Panc1 (cell line): ENCODE results near the gene MYH16. TPM values are rescaled to one million over a fixed set of nuclear protein-coding genes. Genes with fewer than 3 reads are reported as not detected.

Source experiments
- ATAC-seq: fragments of 200-7000 bp; cut with Tn5 transposase; 2 replicates; pipeline ENCODE4 v1.9.1; 2020; ENCODE audit warnings: mild to moderate bottlenecking, moderate library complexity
- BruUV-seq: library from RNA; stranded (reverse); fragments of 400-500 nt; replicated peaks from 2 replicates; lab custom pipeline; 2021; lab: Mats Ljungman, UMichigan
- CTCF ChIA-PET: fragments of 300-600 bp; sonication (Branson Sonifier 250); formaldehyde crosslinking; loops from one replicate; lab custom pipeline; 2022; ENCODE audit warnings: antibody characterized with exemption; lab: Charles Lee
- POLR2A ChIA-PET: fragments of 300-600 bp; sonication (Branson Sonifier 250); formaldehyde crosslinking; loops from one replicate; lab custom pipeline; 2022; ENCODE audit warnings: antibody characterized with exemption; lab: Charles Lee
- DNase-seq: peaks from one replicate; pipeline ENCODE4 v3.0.0-alpha.2; 2010; ENCODE audit warnings: low read depth, low spot score
- H3K27ac ChIP-seq: 2 replicates; pipeline ENCODE4 v1.5.1; 2011; ENCODE audit warnings: mild to moderate bottlenecking, low read length, inconsistent platforms
- H3K27me3 ChIP-seq: fragments of 200-500 bp; sonication (Bioruptor generic); 2 replicates; pipeline ENCODE4 v1.6.0; 2014; ENCODE audit warnings: low read length, inconsistent platforms; ENCODE audit not compliant: control insufficient read depth, insufficient read depth
- H3K36me3 ChIP-seq: fragments of 200-500 bp; sonication (Bioruptor generic); 2 replicates; pipeline ENCODE4 v1.5.1; 2014; ENCODE audit warnings: inconsistent platforms, mild to moderate bottlenecking, low read length, moderate library complexity; ENCODE audit not compliant: control insufficient read depth, insufficient read depth
- H3K4me1 ChIP-seq: 2 replicates; pipeline ENCODE4 v1.5.1; 2011; ENCODE audit warnings: inconsistent platforms, mild to moderate bottlenecking, low read length, moderate library complexity; ENCODE audit not compliant: control insufficient read depth, insufficient read depth
- H3K4me3 ChIP-seq, 2 experiments: 2 replicates each; pipeline ENCODE4 v1.5.1; 2011 to 2012; ENCODE audit warnings: low read depth in 2 of 2, low read length in 2 of 2, mild to moderate bottlenecking in 2 of 2, inconsistent platforms in 1 of 2, moderate library complexity in 1 of 2
- H3K9me3 ChIP-seq: fragments of 200-500 bp; sonication (Bioruptor generic); 2 replicates; pipeline ENCODE4 v1.5.1; 2014; ENCODE audit warnings: low read depth, mild to moderate bottlenecking, inconsistent platforms, low read length, moderate library complexity; ENCODE audit not compliant: control insufficient read depth, insufficient read depth
- POLR2AphosphoS5 ChIP-seq: IDR thresholded peaks from 2 replicates; pipeline ENCODE4 v1.6.1; 2012; ENCODE audit warnings: mild to moderate bottlenecking, low read depth, low read length, moderate library complexity
- SIN3A ChIP-seq: IDR thresholded peaks from 2 replicates; pipeline ENCODE4 v1.6.1; 2012; ENCODE audit warnings: low read depth, mild to moderate bottlenecking, low read length, moderate library complexity, borderline replicate concordance; ENCODE audit not compliant: insufficient read depth
- TCF7L2 ChIP-seq: IDR thresholded peaks from 2 replicates; pipeline ENCODE4 v1.6.1; 2011; ENCODE audit warnings: mild to moderate bottlenecking, low read depth, low read length, inconsistent platforms
- in situ Hi-C: cut with HindIII; loops from 2 replicates; pipeline ENCODE4 v1.10.0; 2016; ENCODE audit warnings: low sequenced_read_pairs, low pct_unique_long_range_greater_than_20kb
- intact Hi-C: fragments of 100-400 bp; cut with micrococcal nuclease; formaldehyde crosslinking; loops from one replicate; pipeline ENCODE4 v1.10.0; 2022; ENCODE audit not compliant: unreplicated experiment
- total RNA-seq: library from RNA; stranded (reverse); gene quantifications from one replicate; pipeline ENCODE4 v1.2.1, GENCODE V29; 2021; ENCODE audit not compliant: unreplicated experiment
- TF ChIP-seq, protein P1 (sequence below): fragments of 450-650 bp; IDR thresholded peaks from 2 replicates; pipeline ENCODE4 v1.5.1; 2017; ENCODE audit warnings: mild to moderate bottlenecking
- TF ChIP-seq, protein P2 (sequence below), 2 experiments: IDR thresholded peaks; 2 replicates each; pipeline ENCODE4 v1.6.1; 2011 to 2012; ENCODE audit warnings: low read depth in 2 of 2, control low read depth in 1 of 2, low read length in 1 of 2, mild to moderate bottlenecking in 1 of 2, moderate library complexity in 1 of 2; ENCODE audit not compliant: insufficient read depth in 1 of 2

The MYH16 gene
- total RNA-seq, 1 experiment from 2014 or later, result 0.23 TPM

DNA sequence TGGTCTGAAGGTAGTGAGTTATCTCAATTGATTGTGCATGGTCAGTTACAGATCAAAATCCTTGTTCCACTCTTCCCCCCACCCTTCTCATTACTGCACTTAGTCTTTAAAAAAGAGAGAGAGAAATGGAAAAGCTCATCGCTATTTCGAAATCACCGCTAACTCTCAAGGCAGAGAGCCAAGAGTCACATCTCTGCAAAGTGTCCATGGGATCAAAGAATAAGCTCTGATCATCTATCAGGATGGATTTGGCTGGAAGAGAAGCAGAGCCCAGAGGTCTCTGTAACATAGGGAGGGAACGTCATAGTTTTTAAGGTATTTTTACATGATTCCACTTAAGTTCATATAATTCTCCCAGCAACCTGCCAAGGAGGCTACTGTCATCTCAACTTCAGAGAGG, 30.0 kb upstream of the MYH16 start:
- H3K9me3 ChIP-seq, result no peaks in the 10 kb centered on the region
- H3K4me1 ChIP-seq, result no peaks in the 10 kb centered on the region
- ATAC-seq (no peak), DNase-seq (no peak)
- intact Hi-C loops, result no loop called here
- no peak overlapping the region for H3K27ac ChIP-seq
- no peak overlapping the region for H3K4me3 ChIP-seq
- no peaks in the 10 kb centered on the region for H3K27me3 ChIP-seq
- BruUV-seq, result no TSS peak
- POLR2A ChIA-PET, result no interaction called here
- no peaks in the 10 kb centered on the region for H3K36me3 ChIP-seq
- in situ Hi-C loops, result no loop called here
- TF ChIP-seq SIN3A, result no peak
- TF ChIP-seq, protein P1, sequence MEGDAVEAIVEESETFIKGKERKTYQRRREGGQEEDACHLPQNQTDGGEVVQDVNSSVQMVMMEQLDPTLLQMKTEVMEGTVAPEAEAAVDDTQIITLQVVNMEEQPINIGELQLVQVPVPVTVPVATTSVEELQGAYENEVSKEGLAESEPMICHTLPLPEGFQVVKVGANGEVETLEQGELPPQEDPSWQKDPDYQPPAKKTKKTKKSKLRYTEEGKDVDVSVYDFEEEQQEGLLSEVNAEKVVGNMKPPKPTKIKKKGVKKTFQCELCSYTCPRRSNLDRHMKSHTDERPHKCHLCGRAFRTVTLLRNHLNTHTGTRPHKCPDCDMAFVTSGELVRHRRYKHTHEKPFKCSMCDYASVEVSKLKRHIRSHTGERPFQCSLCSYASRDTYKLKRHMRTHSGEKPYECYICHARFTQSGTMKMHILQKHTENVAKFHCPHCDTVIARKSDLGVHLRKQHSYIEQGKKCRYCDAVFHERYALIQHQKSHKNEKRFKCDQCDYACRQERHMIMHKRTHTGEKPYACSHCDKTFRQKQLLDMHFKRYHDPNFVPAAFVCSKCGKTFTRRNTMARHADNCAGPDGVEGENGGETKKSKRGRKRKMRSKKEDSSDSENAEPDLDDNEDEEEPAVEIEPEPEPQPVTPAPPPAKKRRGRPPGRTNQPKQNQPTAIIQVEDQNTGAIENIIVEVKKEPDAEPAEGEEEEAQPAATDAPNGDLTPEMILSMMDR, result no peak
- TF ChIP-seq, protein P2, sequence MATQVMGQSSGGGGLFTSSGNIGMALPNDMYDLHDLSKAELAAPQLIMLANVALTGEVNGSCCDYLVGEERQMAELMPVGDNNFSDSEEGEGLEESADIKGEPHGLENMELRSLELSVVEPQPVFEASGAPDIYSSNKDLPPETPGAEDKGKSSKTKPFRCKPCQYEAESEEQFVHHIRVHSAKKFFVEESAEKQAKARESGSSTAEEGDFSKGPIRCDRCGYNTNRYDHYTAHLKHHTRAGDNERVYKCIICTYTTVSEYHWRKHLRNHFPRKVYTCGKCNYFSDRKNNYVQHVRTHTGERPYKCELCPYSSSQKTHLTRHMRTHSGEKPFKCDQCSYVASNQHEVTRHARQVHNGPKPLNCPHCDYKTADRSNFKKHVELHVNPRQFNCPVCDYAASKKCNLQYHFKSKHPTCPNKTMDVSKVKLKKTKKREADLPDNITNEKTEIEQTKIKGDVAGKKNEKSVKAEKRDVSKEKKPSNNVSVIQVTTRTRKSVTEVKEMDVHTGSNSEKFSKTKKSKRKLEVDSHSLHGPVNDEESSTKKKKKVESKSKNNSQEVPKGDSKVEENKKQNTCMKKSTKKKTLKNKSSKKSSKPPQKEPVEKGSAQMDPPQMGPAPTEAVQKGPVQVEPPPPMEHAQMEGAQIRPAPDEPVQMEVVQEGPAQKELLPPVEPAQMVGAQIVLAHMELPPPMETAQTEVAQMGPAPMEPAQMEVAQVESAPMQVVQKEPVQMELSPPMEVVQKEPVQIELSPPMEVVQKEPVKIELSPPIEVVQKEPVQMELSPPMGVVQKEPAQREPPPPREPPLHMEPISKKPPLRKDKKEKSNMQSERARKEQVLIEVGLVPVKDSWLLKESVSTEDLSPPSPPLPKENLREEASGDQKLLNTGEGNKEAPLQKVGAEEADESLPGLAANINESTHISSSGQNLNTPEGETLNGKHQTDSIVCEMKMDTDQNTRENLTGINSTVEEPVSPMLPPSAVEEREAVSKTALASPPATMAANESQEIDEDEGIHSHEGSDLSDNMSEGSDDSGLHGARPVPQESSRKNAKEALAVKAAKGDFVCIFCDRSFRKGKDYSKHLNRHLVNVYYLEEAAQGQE (IDR thresholded peaks at IDR 0.05; ENCODE audit: insufficient read depth in 1 of 2, low read depth in 2 of 2, low read length in 1 of 2), result no peak
- no peak for TF ChIP-seq TCF7L2
- TF ChIP-seq POLR2AphosphoS5, result no peak
- CTCF ChIA-PET, result no interaction called here

DNA sequence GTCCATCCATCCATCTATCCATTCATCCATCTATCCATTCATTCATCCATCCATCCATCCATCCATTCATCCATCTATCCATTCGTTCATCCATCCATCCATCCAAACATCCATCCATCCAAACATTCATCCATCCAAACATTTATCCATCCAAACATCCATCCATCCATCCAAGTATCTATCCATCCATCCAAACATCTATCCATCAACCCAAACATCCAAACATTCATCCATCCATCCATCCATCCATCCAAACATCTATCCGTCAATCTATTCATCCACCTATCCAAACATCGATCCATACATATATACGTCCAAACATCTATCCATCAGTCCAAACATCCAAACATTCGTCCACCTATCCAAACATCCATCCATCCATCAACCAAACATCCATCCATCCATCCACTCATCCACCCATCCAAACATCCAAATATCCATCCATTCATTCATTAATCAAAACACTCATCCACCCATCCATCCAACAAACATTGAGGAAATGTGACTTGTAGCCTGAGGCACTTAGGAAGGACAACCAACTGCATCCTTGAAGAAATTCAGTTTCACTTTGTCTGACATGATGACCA, 28.8 kb upstream of the MYH16 start:
- ATAC-seq (no peak), DNase-seq (no peak)
- intact Hi-C loops, result no loop called here
- in situ Hi-C loops, result no loop called here
- no peak overlapping the region for H3K27ac ChIP-seq
- H3K36me3 ChIP-seq, result no peaks in the 10 kb centered on the region
- no peaks in the 10 kb centered on the region for H3K4me1 ChIP-seq
- H3K9me3 ChIP-seq, result no peaks in the 10 kb centered on the region
- H3K4me3 ChIP-seq, result no peak overlapping the region
- TF ChIP-seq, protein P2 (IDR thresholded peaks at IDR 0.05; ENCODE audit: insufficient read depth in 1 of 2, low read depth in 2 of 2, low read length in 1 of 2), result no peak
- TF ChIP-seq TCF7L2, result no peak
- no peak for TF ChIP-seq POLR2AphosphoS5
- no peak for TF ChIP-seq SIN3A
- TF ChIP-seq, protein P1, result no peak
- ChIA-PET CTCF (no interaction called here), POLR2A (no interaction called here)
- H3K27me3 ChIP-seq, result no peaks in the 10 kb centered on the region
- no TSS peak for BruUV-seq
